ENCODE data around the gene CCDC167. TPM values are rescaled to one million over a fixed set of nuclear protein-coding genes. Genes with fewer than 3 reads are reported as not detected.

Gene CCDC167
- polyA plus RNA-seq, 3 donors, result 24.8 to 32.6 (median 31.1) TPM

DNA sequence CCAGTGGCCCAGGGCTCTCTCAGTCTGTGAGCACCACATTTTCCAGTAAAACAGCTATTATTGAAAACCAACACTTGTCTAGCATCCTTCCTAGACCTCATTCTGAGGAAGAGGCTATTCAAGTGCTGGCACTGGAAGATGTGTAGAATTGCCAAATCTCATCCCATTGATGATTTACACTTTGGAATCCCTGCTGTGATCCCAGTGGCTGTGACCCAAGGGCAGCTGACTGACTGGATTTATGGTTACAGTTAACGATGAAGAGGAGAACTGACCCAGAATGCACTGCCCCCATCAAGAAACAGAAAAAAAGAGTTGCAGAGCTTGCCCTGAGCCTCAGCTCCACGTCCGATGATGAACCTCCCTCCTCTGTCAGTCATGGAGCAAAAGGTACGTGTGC, 64.3 kb downstream of the CCDC167 start:
- DNase-seq (ENCODE audit: low read depth in 3 of 3, low spot score in 2 of 3), result no peak

- DNase-seq (ENCODE audit: low read depth in 3 of 3, low spot score in 2 of 3), result no peak
Measured at GRCh38 chr6:37433657-37434271, 65.9 kb downstream of the CCDC167 start.

Other genes with a start within 250 kb of the CCDC167 start
- 10 to 100 TPM; 14.3 to 14.6 (median 14.4) TPM for gene TBC1D22B, start 242.1 kb downstream of the CCDC167 start, polyA plus RNA-seq (ENCODE audit: insufficient read length in 3 of 3)
- gene TMEM217, start 241.7 kb downstream of the CCDC167 start, polyA plus RNA-seq (ENCODE audit: insufficient read length in 3 of 3), result 1 to 10 TPM; 1.6 TPM
- gene RNF8, start 145.9 kb downstream of the CCDC167 start, polyA plus RNA-seq (ENCODE audit: insufficient read length in 3 of 3), result 10 to 100 TPM; 29.0 to 33.8 (median 30.7) TPM
- gene CMTR1, start 66.7 kb downstream of the CCDC167 start, polyA plus RNA-seq (ENCODE audit: insufficient read length in 3 of 3), result 10 to 100 TPM; 44.0 to 47.1 (median 46.6) TPM
- 1 to 10 TPM; 2.2 to 2.7 (median 2.7) TPM for gene MDGA1, start 198.0 kb upstream of the CCDC167 start, polyA plus RNA-seq (ENCODE audit: insufficient read length in 3 of 3)